ENCODE results near the gene DGKD.

DNA sequence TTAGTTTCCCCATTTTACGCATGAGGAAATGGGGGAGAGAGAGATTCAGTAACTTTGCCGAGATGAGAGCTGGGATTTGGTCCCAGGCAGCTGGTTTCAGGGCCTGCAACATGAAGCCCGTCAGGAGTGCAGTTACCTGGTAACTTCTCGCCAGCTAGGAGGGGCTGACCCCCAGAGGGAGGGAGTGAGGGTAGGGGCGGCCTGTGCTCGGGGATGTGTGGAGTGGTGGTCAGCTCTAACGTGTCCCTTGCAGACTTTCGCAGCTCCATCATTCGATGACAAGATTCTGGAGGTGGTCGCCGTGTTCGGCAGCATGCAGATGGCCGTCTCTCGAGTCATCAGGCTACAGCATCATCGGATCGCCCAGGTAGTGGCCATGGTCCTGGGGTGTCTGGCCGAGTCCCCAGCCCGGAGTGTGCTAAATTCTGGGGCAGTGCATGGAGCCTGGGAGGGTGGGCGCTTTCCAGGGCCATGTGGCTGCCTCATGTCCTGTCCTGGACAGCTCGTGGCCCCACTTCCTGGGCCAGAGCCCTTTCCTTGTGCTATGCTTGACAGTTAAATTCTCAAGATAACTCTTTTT lies 103.8 kb downstream of the DGKD start:
- TF ChIP-seq EZH2phosphoT487 (IDR thresholded peaks at IDR 0.05; ENCODE audit: insufficient read depth, low read depth) (no peak), EZH2 (IDR thresholded peaks at IDR 0.05; ENCODE audit: insufficient read depth, poor library complexity, severe bottlenecking) (no peak)

Measured in GM23248 (cell line).